Putamen (tissue), 1 donor: Measurements from ENCODE around the gene PMAIP1.
"Not testable (repeated sequence)": the region's sequence is repeated elsewhere in the genome, so short reads cannot be mapped to it uniquely, and the experiment has no call there.

ENCODE experiments used
- DNase-seq: peaks from one replicate; pipeline ENCODE4 v3.0.0-alpha.2; 2016; ENCODE audit warnings: low spot score

The PMAIP1 gene

DNA sequence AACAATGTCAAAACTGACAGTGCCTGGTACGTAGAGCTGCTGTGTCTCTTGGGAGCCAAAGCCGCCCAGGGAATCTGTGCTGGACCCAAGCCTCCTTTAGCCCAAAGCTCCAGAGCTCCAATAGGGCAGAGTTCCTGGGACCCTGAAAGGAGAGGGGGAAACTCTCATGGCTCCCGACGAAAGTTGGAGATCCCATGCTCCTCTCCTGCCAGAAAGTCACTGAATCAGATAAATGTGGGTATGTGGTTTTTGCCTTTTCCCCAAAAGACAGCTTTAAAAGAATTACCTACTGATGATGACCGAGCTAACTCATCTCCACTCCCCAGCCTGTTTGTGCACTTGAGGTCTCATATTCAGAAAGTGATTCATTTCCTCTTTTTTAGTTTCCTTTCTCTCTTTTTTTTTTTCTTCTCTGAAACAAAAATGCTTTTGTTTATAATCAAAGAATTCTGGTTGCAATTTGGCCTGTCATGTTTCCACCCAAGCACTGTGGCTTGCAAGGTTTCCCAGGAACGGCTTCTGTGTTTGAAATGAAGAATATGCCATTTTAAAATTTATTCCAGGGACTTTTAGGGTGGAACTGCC lies 14.1 kb upstream of the PMAIP1 start:
- DNase-seq = no peak

DNA sequence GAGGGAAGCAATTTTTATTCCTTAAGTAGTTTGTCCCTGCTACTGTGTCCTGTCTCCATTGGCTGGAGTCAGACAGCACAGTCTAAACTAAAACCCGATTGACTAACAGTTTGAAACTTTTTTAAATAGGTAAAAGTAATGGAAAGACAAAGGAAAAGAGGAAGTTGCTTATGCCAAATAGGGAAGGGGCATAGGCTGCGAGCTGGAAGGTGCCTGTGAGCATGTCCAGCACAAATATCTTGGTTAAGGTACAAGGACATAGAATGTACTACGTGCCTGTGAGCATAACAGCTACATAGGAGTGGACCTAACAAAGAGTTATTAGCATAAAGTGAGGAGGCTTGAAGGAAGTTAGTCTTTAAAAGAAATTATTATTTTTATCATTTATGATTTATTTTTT lies 13.4 kb upstream of the PMAIP1 start:
- not testable (repeated sequence) for DNase-seq

DNA sequence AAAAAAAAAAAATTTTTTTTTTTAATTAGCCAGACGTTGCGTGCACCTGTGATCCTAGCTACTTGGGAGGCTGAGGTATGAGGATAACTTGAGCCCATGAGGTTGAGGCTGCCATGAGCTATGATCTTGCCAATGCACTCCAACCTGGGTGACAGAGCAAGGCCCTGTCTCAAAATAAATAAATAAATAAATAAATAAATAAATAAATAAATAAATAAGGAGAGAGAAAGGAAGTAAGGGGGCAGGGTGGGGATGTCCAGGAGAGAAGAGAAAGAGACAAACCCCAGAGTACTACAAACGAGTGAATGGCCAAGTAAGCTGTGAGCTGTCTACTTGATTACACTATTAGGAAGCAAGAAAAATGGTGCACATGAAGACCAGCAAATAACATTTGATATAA lies 7.7 kb upstream of the PMAIP1 start:
- DNase-seq = no peak

DNA sequence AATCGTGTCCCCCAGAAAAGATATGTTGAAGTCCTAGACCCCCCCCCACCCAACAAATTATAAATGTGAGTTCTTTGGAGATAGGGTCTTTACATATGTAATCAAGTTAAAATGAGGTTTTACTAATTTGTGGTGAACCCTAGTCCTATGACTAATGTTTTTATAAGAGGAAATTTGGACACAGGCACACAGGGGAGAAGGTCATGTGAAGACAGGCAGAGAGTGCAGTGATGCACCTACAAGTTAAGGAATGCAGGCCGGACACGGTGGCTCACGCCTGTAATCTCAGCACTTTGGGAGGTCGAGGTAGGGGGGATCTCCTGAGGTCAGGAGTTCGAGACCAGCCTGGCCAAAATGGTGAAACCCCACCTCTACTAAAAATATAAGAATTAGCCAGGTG lies 5.8 kb upstream of the PMAIP1 start:
- DNase-seq = no peak

DNA sequence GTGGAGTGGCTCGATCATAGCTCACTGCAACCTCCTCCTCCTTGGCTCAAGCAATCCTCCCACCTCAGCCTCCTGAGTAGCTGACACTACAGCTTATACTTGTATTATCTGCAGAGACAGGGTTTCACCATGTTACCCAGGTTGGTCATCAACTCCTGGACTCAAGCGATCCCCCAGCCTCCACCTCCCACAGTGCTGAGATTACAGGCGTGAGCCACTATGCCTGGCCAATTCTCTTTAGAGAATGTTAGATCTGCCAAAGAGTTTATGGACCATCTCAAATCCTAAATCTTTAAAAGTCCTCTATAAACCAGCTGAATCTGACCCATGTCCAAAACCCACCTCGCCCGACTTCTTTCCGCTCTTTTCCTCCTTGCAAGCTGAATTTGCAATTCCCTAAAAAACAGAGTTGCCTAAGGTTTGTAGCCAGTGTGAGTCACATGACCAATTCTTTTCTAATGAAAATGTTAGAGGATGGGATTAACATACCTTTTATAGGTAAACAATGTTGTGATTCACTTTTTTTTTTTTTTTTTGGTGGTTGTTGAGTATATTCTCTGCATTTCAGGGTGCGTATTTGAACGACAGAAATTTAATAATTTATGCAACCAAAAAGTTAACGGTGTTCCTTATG lies 2.4 kb upstream of the PMAIP1 start:
- DNase-seq = no peak

DNA sequence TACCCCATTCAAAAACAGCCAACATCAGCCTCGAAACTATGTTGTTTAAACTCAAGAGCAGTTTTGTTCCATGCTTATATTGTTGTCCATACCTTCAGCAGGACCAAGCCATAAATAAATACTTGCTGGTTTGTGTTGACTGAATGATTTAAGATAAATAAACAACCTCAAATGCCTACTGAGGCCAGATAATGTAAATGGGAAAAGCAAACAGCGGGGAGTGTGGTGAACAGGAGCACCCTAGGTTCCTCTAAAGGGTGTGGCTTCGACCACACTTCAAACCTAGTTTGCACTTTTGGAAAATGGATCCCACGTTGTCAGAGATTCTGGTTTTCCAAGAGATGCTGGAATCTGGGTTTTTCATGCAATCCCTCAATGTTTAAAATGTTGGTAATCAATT lies 1.7 kb upstream of the PMAIP1 start:
- DNase-seq = no peak

DNA sequence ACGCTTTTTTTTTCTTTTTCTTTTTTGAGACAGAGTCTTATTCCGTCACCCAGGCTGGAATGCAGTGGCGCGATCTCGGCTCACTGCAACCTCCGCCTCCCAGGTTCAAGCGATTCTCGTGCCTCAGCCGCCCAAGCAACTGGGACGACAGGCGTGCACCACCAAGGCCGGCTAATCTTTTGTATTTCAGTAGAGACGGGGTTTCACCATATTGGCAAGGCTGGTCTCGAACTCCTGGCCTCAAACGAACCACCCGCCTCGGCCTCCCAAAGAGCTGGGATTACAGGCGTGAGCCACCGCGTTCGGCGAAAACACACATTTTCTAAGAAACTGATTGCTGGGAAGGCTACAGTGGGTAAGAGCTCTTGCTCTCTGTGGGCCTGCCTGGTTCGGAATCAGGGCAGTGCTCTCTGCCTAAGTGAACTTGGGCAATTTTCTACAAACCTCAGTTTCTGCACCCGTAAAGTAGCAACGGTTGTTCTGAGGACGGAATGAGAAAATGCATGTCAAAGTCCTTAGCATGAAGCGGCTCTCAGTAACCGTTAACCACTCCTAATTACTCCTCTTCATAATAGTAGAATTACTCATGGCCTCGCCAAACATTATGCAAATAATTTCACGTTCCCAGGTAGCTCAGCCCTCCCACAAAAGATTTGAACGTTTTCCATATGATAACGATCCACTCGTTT lies 1.0 kb upstream of the PMAIP1 start:
- no peak for DNase-seq

DNA sequence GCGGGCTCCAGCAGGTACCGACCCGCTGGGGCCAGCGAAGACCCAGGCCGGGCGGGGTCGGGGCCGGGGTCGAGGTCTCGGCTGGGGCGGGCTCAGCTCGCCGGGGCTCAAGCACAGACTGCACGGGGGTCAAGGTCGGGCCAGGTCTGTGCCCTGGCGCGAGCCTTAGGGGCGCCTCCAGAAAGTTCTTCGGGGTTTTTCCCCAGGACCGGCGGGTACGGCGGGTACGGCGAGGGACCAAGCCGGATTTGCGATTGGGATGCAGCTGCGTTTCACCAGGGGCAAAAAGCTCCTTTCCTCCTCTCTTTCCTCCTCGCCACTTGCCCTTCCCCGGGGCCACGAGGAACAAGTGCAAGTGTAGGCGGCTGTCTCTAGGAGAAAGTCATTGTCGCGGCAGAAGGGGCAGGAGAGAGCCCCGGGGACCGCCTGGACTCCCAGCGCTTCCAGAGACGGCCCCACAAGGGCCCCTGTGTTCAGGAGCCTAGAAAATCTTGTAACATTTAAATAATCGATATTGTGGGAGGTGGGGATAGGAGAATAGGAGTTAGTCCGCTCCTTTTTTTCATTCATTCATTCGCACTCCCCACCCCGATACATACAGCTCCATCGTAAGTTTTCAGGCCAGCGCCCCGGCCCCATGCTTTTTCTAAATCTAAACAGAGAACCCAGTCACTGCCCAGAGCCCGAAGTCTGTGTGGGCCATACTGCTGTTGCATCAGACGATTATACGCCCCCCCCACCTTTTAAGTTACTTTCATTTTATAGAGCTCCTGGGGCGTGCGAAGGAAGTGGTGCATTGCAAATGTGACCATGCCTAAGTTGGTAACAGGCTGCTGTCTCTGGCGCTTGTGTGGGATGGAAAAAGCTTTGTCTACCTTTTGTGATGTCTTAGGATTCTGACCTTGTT lies 679 bp downstream of the PMAIP1 start:
- DNase-seq = no peak

DNA sequence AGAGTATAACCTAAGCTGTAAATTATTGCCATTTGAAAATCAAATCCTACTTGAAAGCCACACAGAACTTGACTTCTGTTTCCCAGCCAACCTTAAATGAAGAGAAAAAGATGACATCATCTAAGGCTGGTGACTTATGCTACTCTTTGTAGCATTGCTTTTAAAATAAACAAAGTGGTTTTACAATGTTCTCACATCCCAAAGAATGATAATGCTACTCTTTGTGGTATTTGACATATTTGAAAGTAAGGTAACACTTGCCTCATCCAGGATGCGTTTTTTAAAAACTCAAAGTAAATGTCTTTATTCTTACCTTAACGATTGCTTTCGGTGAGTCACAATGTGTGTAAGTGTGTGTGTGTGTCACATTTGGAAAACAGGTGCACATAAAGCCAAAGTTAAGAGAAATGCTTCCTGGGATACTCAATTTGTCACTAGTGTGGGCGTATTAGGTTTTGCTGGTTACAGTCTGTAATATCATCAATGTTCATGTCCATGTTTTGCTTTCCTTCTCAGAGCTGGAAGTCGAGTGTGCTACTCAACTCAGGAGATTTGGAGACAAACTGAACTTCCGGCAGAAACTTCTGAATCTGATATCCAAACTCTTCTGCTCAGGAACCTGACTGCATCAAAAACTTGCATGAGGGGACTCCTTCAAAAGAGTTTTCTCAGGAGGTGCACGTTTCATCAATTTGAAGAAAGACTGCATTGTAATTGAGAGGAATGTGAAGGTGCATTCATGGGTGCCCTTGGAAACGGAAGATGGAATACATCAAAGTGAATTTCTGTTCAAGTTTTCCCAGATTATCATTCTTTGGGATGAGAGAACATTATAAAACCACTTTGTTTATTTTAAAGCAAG lies 2.6 kb downstream of the PMAIP1 start:
- DNase-seq = no peak

DNA sequence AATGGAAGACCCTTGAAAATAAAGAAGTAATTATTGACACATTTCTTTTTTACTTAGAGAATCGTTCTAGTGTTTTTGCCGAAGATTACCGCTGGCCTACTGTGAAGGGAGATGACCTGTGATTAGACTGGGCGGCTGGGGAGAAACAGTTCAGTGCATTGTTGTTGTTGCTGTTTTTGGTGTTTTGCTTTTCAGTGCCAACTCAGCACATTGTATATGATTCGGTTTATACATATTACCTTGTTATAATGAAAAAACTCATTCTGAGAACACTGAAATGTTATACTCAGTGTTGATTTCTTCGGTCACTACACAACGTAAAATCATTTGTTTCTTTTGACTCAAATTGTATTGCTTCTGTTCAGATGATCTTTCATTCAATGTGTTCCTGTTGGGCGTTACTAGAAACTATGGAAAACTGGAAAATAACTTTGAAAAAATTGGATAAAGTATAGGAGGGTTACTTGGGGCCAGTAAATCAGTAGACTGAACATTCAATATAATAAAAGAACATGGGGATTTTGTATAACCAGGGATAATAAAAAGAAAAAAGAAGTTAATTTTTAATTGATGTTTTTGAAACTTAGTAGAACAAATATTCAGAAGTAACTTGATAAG lies 3.3 kb downstream of the PMAIP1 start:
- DNase-seq = no peak

DNA sequence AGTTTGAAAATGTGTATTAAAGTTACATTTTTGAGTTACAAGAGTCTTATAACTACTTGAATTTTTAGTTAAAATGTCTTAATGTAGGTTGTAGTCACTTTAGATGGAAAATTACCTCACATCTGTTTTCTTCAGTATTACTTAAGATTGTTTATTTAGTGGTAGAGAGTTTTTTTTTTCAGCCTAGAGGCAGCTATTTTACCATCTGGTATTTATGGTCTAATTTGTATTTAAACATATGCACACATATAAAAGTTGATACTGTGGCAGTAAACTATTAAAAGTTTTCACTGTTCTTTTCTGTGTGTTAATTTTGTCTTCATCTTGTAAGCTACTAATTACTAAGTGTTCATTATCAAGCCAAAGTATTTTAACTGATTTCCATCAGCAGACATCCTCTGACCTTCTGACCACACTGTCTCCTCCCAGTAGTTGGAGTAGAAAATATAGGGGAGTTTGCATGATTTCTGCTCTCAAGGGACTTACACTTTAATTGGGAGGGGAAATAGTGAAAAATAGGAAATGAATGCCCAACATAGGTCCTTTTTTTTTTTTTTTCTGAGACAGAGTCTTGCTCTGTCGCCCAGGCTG lies 4.3 kb downstream of the PMAIP1 start:
- no peak for DNase-seq

DNA sequence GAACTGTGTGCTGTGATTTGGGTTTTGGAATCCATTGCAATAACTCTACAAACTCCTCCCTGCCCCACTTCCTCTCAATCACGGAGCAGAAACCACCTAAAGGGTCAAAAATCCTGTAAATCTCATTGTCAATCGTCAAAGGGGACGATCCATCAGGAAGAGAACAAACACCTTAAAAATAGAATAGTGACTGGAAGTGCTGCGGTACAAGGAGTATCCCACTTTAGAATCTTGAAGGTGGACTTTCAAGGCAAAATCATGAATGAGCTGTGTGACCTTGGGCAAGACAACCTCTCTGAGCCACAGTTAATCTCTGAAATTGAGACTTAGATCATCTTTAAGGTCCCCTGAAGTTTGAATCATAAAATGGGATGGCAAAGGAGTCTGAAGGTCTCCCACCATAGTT lies 5.9 kb downstream of the PMAIP1 start:
- DNase-seq = no peak

DNA sequence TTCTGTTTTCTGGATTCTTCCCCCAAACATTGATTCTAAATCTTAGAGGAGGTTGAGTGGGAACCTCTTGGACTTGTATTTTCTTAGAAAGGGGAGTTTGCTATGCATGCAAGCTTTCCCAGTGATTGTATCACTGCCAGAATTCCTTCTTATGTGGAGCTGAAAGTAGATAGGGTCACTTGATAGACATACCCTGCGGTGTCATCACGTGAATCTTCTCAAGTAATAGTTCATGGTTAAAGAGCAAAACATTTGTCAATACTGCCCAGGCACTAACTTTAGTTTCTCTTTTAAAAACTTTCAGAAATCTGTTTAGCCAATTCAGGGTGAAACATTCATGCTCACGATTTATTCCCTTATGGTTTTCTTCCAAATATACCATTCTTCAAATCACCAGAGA lies 6.4 kb downstream of the PMAIP1 start:
- no peak for DNase-seq

DNA sequence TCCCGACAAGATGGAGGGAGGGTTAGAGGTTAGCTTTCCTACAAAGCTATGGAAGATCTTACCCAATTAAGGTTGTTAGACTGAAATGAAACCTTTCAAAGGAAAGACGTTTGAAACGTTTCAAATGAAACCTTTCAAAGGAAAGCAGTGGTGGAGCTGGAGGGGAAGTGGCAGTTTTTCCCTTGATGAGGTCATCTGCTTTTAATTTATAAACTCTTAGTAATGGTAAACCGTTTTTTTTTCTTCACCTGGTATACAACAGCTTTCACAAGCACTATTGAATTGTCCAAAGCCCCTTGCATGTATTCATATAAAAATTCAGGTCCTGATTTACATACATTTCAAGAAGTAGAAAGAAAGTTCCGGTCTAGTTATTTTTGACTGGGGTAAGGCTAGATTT lies 7.4 kb downstream of the PMAIP1 start:
- no peak for DNase-seq

DNA sequence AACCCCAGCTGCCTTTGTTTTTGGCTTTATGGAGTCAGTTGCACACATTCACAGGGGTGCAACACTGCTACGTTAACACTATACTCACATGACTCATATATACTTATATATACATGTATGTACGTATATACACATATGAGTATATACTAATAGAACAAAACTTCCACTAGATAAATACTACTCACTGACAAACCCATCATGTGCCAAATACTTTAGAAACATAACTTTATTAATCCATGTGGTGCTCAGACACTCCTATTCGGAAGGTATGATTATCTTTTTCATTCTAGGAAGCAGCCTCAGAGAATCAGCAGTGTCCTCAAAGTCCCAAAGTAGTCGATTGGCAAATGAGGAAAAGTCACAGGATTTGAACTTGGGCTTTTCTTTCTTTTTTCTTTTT lies 7.9 kb downstream of the PMAIP1 start:
- DNase-seq = no peak

DNA sequence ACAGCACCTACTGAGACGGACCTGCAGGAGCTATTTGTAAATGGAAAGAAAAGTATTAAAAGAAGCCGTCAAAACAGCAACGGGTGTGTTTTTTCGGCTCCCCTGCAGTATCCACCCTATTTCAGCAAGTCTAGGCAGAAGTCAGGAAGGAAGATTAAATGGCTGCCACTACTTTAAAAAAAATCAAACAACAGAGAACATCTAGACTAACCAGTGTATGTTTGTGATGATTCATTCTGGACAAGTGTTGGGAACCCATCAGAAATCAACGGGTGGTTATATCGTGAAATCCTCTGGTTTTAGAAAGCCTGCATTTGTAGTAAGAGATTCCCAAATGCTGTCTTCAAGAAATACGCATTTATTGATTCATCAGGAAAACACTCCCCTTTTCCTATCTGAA lies 9.0 kb downstream of the PMAIP1 start:
- no peak for DNase-seq

DNA sequence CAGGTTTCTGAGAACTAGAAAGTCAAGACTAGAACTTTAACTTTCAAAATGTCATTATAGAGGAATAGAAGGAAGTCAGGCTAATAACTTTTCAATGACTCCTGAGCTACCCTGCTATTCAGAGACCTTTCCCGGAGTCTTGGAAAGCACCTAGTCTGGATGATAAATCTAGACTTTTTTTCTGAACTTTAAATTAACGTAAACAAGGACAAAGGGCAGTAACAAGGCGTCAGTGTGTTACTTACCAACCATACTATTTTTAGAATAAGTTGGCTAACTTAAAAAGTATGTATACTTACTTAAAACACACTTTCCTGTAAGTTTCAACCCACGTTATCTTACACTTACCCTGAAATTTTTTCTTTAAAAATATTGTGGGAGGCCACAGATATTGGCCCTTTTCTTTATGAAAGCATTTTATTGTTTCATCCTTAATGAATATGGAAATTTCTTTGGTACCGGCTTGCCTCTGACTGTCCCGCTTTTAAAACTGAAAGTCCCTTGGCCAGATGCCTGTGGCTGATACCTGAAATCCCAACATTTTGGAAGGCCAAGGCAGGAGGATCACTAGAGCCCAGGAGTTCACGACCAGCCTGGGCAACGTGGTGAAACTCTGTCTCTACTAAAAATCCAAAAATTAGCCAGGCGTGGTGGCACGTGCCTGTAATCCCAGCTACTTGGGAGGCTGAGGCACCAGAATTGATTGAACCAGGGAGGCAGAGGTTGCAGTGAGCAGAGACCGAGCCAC lies 9.7 kb downstream of the PMAIP1 start:
- no peak for DNase-seq

DNA sequence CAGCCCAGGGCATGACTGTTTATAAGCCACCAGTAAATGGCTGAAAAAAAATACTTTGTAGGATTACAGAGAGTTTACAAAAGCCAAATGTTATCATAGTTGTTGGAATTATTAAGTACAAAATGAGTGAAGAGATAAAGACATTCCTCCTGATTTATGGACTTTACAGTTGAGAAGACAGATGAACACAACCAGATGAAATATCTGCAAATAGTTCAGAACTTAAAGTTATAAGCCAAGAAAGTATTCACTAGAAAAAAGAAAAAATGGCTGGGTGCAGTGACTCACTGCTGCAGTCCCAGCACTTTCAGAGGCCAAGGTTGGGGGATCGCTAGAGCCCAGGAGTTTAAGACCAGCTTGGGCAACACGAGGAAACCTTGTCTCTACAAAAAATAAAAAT lies 11.2 kb downstream of the PMAIP1 start:
- DNase-seq = no peak

DNA sequence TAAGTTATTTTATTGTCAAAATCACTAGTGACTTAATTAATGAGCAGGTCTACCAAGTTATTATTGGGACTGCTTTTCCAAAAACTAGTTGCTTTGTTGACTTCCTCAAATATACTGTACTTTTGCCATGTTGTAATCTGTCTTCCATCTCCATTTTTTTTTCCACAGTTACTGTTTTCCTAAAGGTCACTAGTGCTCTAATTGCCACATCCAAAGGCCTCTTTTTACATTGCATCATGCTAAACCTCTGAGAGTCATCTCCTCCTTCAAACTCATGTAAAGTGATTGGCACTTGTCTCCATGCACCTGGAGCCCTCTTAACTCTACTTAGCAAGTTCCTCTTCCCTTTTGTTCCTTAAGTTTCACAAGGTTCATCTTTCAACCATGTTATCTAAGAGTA lies 11.8 kb downstream of the PMAIP1 start:
- no peak for DNase-seq

DNA sequence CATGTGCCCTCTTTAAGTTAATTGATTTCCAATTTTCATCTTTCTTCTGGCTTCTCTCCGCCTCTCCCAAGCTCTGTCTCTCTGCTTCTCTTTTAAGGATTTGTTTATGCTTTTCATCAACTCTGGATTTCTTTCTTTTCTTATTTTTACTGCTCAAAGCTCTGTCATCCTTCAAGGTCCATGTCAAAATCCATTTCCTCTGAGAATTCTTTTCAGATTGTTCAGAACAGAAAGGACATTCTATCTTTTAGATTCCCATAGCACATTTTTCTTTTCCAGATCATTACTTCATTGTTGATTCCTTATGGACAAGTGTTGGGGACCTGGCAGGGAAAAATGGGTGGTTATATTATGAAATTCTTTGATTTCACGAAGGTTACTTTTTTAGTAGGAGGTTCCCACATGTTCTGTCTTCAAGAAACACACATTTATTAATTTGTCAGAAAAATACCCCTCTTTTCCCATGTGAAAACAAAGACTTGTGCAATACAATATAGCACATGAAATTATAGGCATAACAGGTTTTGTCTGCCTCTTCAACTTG lies 12.3 kb downstream of the PMAIP1 start:
- no peak for DNase-seq
